Measurements from ENCODE around the gene GDF9.

The GDF9 gene, protein sequence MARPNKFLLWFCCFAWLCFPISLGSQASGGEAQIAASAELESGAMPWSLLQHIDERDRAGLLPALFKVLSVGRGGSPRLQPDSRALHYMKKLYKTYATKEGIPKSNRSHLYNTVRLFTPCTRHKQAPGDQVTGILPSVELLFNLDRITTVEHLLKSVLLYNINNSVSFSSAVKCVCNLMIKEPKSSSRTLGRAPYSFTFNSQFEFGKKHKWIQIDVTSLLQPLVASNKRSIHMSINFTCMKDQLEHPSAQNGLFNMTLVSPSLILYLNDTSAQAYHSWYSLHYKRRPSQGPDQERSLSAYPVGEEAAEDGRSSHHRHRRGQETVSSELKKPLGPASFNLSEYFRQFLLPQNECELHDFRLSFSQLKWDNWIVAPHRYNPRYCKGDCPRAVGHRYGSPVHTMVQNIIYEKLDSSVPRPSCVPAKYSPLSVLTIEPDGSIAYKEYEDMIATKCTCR

DNA sequence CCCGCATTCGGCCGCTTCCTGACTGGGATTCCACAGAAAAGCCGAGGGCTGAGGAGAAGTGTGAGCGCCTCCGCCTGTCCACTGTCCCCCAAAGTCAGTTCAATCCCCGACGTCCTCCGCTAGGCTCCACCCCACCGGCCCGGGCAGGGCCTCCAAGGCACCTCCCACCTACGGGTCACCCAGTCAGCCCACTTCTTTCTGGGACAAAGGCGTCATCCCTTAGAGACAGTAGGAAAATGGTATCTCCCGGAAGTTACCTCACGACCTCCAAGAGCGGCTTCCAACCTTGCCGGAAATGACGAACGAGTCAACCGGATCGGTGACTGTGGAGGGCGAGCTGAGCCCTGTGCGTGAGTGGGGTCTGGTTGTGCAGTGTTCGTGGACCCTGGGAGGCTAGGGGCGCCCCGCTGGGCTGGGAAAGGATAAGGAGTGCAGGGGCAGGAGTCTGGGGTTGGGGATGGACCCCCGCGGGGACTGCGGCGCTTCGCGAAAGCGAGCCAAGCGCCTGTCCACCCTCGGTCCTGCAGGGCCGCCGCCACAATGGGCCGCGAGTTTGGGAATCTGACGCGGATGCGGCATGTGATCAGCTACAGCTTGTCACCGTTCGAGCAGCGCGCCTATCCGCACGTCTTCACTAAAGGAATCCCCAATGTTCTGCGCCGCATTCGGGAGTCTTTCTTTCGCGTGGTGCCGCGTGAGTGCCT, at the start of gene GDF9, which contains the start of gene UQCRQ:
Gene GDF9 (minus strand): TSS at position 128 of the 704 bp plus-strand sequence. CDS start 1,936 bp downstream, outside the sequence.
Gene UQCRQ (plus strand): TSS at position 301 of the 704 bp plus-strand sequence. CDS start 240 bp downstream, at position 541.
- peak; percentile 82 to 89 for DNase-seq (ENCODE audit: low read depth in 2 of 2)

DNA sequence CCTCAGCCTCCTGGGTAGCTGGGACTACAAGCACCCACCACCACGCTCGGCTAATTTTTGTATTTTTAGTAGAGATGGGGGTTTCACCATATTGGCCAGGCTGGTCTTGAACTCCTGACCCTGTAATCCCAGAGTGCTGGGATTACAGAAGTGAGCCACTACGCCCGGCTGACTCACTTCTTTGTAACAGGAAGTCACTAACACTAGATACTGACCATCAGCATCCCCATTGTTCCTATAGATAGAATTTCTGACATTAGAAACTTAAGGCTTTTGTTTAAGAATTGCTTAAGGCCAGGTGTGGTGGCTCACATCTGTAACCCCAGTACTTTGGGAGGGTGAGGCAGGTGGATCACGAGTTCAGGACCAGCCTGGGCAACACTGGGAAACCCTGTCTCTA, 49.4 kb upstream of the GDF9 start:
- no peak for DNase-seq (ENCODE audit: low read depth in 2 of 2)

GRCh38 chr5:132909702-132910101, 43.4 kb upstream of the GDF9 start:
- DNase-seq (ENCODE audit: low read depth in 2 of 2), result no peak

DNA sequence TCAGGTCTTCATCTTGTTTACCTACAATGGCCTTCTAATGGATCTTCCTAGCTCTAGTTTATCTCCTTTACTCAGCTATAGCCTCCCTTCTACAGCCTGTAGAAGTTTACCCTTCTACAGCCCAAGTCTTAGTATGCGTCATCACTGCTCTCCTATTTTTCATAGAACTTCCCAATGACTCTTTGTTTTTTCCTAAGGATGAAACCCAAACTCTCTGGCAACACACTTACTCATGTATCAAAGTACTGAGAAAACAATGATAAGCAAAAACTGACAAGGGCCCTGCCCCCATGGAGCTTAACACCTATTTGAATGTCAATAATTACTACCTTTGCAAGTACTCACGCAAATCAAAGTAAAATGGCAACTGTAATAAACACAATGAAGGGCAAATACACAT, 40.9 kb upstream of the GDF9 start:
- DNase-seq (ENCODE audit: low read depth in 2 of 2), result no peak

DNA sequence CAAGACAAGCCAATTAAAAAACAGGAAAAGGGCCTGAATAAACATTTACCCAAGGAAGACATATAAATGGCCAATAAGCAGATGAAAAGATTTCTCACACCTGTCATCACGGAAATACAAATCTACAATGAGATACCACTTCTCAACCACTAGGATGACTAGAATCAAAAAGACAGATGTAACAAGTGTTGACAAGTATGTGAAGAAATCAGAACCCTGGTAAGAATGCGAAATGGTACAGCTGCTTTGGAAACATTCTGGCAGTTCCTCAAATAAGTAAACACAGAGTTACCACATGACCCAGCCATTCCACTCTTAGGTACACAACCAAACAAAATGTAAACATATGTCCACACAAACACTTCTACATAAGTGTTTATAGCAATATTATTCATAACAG, 39.7 kb upstream of the GDF9 start:
- DNase-seq (ENCODE audit: low read depth in 2 of 2), result no peak

- DNase-seq (ENCODE audit: low read depth in 2 of 2), result no peak
Observed at GRCh38 chr5:132901730-132902129, 35.5 kb upstream of the GDF9 start.

DNA sequence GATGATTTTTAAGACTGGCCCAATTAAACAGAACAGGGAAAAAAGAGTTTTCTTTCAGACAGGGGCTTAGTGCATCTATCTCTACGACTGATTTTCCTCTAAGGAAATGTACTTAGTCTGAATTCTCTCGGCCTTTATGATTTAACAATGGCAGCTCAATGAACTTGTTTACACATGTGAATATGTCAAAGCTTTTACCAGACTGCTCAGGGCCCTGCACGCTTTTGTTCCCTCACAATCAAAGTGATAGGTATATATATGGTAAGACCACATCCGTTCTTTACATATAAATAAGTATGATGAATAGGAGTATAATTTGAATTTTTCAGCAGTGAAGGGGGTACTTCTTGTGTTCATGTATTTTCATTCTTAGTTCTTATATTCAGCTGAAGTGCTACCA, 34.8 kb upstream of the GDF9 start:
- no peak for DNase-seq (ENCODE audit: low read depth in 2 of 2)

- DNase-seq (ENCODE audit: low read depth in 2 of 2), result no peak
Observed at GRCh38 chr5:132898094-132898493, 31.8 kb upstream of the GDF9 start.

- DNase-seq (ENCODE audit: low read depth in 2 of 2), result no peak
Observed at GRCh38 chr5:132896685-132897084, 30.4 kb upstream of the GDF9 start.

DNA sequence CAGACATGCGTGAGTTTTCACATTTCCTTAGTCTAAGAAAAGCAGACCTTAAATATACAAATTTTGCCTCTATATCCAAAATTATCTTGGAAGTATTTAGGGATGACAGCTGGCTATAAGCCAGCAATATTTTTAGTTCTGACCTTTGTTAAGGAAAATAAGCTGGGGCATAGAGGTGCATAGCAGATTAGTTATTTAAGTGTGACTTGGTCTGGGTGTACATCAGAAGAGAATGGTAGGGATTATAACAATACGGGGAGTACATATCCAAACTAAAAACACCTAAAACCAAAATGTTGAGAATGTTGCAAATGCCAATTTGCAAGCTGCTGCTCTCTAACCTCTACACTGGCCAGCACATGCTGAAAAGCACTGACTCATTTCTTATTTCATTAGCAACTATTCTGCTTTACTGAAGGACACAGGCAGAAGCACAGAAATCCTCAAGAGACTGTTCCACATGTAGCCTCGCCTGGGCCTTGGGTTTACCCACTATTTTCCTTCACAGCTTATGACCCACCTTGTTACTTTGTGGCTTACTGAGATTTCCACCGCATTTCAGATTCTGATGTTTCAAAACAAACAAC, 29.5 kb upstream of the GDF9 start:
- DNase-seq (ENCODE audit: low read depth in 2 of 2), result no peak

GRCh38 chr5:132890817-132891216, 24.5 kb upstream of the GDF9 start:
- DNase-seq (ENCODE audit: low read depth in 2 of 2), result no peak

DNA sequence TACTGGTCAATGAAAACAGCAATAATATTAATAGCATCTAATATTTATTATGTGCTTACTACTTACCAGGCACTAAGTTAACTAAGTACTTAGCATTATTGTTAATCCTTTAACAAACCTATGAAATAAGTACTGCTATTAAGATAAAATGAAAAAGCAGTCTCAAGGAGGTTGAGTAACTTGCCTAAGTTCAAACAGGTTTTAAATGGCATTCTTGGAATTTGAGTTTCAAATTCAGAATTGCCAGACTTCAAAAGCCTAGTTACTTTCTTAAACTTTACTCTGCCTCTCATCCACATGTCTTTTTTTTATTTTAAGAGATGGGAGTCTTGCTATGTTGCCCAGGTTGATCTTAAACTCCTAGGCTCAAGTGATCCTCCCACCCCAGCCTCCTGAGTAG, 23.2 kb upstream of the GDF9 start:
- DNase-seq (ENCODE audit: low read depth in 2 of 2), result no peak

DNA sequence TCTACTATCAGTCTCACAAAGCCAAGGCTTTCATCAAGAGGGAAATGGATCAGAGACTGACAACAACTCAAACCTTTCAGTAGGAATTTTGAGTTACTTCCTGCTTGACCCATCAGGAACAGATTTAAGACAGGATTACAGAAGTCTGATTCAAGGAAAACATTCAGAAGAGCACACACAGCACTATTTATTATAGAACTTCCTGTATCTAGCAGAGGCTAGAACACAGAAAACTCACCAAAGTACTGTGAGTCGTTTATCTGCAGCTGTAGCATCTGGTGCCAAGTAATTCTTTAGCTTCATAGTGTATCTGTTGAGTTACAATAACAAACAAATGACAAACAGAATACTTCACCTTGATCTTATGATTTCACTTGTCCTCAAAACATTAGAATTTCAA, 21.0 kb upstream of the GDF9 start:
- DNase-seq (ENCODE audit: low read depth in 2 of 2), result no peak

- no peak for DNase-seq (ENCODE audit: low read depth in 2 of 2)
Observed at GRCh38 chr5:132886064-132886823, 20.0 kb upstream of the GDF9 start.

- DNase-seq (ENCODE audit: low read depth in 2 of 2), result no peak
Observed at GRCh38 chr5:132884548-132884947, 18.3 kb upstream of the GDF9 start.

- DNase-seq (ENCODE audit: low read depth in 2 of 2), result no peak
Observed at GRCh38 chr5:132883261-132883834, 17.1 kb upstream of the GDF9 start.

- no peak for DNase-seq (ENCODE audit: low read depth in 2 of 2)
Observed at GRCh38 chr5:132877938-132878337, 11.7 kb upstream of the GDF9 start.

GRCh38 chr5:132877466-132877865, 11.2 kb upstream of the GDF9 start:
- no peak for DNase-seq (ENCODE audit: low read depth in 2 of 2)

- no peak for DNase-seq (ENCODE audit: low read depth in 2 of 2)
Observed at GRCh38 chr5:132876020-132876759, 9.9 kb upstream of the GDF9 start.

DNA sequence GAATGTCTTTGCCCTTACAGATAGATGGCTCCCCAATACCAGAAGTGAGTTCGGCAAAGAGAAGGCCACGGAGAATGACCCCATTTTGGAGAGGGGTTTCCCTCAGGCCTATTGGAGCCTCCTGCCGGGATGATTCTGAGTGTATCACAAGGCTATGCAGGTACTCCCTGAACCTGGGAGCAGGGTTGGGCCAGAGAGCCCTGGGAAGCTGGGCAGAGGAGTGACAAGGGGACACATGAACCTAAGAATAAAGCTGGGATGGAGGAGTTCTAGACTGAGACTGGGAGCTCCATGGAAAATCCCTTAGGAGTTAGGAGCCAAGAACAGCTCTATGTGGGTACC, 7.6 kb upstream of the GDF9 start:
- no peak for DNase-seq (ENCODE audit: low read depth in 2 of 2)
